Measurements from ENCODE around the gene PKN2.

The PKN2 gene

DNA sequence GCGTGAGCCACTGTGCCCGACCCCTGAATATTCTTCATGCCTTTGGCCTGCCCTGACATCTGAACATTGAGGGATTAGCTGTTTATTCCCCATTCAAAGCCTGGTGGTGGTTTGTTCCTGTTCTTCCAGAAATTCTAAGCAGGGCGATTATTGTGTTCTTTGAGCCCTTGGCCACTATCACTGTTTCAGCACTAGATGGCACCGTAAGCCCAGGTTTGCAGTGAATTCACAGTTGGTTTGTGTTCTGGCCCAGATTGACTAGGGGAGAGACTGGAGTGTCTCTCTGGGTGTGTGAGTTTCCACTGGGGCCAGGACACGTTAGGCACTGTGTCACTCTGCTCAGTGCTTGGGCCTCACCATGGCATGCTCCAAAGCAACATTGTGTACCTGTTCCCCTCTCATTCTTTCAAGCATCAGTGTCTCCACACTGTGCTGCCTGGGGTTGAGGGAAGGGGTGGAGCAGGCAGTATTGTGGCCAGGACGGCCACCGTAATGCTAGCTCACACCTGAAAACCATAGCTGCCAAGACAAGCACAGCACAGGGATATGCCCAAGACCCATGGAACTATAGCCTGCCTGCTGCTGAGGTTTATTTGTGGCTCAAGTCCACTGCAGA is 52.7 kb downstream of the PKN2 start:
- no peak for FAIRE-seq

DNA sequence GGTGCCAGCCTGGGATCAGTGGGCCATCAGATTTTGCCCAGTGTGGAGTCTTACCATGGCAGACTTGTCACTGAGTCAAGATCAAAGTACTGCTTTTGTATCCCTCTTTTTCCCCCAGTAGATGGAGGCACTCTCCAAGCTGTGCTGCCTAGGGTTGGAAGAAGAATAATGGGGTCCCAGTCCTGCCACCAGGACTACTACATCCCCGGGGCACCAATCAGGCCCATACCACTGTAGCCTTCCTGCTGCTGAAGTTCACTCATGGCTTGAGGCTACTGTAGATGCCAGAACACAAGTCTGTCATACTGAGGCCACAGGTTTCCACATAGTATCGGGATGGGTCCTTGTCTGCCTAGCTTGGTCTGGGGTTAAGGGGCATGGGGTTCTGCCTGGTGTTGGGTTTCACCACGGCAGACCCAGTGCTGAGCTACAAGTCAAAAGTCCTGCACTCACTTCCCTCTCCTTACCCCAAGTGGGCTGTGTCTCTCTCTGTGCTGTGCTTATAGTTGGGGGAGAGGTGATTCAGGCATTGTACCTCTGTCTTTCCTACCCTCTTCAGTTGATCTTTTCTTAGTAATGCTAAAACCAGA is 53.4 kb downstream of the PKN2 start:
- FAIRE-seq, result no peak

DNA sequence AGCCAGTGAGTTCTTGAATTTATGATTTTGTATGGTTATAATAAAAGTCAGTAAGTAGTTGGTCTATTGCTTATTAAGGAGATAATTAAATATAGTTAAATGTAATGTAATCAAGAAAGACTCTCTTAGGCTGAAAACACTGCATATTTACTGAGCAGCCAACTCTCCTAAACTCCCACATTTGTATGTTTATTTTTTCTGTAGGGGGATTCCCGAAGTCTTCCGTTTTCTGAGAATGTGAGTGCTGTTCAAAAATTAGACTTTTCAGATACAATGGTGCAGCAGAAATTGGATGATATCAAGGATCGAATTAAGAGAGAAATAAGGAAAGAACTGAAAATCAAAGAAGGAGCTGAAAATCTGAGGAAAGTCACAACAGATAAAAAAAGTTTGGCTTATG is 56.7 kb downstream of the PKN2 start:
- FAIRE-seq, result no peak

DNA sequence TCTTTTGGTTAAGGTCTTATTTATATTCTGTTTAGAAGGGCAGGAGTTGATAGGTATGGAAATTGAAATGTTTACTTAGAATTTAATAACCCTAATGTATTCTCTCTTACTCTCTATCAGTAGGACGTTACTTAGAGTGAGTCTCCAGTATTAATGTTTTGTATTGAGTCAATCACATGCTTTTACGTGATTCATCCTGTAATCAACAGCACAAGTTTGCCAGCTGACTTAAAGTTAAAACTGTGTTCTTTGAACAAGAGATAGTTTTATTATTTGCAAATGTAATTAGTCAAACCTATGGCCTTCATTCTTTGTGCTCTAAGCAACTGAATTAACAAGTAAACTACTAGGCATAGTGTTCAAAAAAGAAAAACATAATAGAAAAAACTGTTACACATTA is 57.3 kb downstream of the PKN2 start:
- FAIRE-seq, result no peak

DNA sequence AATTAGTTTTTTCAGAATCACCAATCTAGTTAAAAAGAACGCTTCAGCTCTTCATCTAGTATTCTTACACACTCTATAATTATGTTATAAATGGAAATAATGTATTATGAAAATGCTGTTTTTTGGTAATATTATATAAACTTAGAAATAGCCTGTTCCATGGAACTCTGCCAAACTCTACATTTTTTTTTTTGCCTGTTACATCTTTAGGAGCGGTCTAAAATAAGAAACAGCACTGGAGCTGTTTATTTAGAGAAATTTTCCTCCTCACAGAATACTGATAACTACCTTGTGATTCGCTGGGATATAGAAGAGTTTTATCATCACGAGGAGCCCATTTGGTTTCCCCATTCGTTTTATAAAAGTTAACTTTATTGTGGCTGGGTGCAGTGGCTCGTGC is 58.5 kb downstream of the PKN2 start:
- FAIRE-seq, result no peak

DNA sequence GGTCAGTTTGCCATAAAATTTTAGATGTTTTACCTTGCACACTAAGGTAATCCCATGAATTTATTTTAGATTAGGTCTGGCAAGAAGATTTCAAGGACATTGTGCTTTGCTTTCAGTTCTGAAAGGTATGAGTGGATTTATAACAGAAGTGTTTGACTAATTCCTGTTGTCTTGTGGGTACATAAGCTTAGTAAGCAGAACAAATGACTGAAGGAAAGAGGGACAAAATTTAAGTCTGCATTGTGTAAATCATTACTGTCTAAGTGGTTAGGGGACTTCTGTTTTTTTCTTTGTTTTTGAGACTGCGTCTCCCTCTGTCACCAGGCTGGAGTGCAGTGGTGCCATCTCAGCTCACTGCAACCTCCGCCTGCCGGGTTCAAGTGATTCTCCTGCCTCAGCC is 60.1 kb downstream of the PKN2 start:
- no peak for FAIRE-seq

DNA sequence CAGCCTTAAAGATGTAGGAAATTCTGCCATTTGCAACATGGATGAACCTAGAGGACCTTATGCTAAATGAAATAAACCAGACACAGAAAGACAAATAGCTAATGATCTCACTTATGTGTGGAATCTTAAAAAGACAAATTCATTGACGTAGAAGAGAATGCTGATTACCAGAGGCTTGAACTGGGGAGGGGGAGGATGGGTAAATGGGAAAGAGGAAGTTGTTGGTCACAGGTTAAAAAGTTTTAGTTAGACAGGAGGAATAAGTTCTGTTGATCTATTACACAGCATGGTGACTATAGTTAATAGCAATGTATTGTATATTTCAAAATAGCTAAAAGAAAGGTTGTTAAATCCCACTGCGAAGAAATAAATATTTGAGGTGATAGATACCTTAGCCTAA is 62.8 kb downstream of the PKN2 start:
- no peak for FAIRE-seq

DNA sequence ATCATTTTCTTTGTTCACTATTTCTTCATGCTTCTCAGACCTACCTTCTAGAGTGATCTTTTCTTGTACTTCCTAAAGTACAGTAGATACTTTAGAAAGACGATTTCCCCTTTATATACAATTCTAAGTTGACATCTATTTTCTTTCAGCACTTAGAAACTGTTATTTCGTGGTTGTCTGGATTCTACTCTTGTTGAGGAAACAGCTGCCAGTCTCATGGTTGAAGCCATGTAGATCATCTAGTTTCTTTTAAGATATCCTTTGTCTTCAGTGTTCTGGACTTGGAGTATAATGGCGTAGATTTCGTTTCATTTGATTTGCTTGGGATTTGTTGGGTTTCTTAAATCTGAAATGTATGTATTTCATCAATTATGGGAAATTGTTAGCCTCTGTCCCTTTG is 67.6 kb downstream of the PKN2 start:
- peak; percentile 11 for FAIRE-seq

DNA sequence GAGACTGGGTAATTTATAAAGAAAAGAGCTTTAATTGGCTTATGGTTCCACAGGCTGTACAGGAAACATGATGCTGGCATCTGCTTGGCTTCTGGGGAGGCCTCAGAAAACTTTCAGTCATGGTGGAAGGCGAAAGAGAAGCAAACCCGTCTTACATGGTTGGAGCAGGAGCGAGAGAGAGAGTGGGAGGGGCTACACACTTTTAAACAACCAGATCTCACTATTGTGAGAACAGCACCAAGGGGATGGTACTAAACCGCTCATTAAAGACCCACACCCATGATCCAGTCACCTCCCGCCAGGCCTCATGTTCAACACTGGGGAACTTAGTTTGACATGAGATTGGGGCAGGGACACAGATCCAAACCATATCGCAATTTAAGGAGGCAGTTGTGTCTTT is 69.4 kb downstream of the PKN2 start:
- no peak for FAIRE-seq

DNA sequence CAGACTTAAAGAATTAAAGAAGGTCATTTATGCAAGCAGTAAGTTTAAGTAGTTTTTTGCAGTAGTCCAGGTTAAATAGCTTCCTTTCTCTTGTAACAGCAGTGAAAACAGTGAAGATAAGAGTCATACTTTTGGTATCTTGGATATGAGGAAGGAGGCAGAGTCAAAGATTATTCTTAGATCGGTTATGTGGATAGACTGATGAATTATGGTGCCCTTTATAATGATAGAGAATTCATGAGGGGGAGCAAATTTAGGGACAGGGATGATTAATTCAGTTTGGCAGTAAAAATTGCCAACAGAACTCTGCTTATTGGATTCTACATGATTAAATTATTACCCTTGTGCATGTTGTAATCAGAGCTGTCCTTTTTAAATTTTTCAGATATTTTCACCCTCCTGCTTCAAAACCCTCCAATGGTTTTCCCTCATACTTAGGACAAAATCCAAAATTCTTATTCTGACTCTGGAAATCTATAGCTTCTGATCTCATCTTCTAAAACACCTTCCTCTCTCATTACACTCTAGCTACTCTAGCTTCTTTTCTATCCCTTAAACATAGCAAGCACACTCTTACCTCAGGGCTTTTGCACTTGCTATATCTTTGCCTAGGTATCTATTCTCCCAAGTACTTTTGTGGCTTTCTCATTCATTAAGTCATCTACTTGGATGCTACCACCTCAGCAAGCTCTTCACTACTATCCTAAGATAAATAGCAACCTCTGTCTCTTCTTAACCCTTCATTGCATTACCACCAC is 79.8 kb downstream of the PKN2 start:
- no peak for FAIRE-seq

DNA sequence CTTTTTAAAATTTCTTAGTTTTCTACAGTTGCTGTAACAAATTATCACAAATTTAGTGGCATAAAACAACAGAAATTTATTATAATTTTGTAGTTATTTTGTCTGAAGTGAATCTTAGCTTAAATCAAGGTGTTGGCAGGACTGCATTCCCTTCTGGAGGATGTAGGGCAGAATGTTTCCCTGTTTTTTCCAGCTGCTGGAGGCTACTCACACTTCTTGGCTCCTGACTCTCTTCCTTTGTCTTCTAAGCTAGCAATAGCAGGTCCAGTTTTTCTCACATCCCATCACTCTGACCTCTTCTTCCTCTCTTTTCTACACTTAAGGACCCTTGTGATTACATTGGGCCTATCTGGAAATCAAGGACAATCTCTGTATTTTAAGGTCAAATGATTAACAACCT is 84.1 kb downstream of the PKN2 start:
- peak; percentile 21 for FAIRE-seq

DNA sequence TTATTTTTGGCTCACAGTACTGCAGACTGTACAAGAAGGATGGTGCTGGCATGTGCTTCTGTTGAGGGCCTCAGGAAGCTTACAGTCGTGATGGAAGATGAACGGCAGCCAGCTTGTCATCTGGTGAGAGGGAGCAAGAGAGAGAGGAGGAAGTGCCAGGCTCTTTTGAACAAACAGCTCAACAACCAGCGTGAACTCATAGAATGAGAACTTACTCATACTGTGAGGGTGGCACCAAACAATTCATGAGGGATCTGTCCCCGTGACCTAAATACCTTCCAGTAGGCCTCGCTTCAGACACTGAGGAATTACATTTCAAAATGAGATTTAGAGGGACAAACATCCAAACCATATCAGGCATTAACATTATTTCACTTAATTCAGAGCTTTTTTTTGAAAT is 84.7 kb downstream of the PKN2 start:
- no peak for FAIRE-seq

DNA sequence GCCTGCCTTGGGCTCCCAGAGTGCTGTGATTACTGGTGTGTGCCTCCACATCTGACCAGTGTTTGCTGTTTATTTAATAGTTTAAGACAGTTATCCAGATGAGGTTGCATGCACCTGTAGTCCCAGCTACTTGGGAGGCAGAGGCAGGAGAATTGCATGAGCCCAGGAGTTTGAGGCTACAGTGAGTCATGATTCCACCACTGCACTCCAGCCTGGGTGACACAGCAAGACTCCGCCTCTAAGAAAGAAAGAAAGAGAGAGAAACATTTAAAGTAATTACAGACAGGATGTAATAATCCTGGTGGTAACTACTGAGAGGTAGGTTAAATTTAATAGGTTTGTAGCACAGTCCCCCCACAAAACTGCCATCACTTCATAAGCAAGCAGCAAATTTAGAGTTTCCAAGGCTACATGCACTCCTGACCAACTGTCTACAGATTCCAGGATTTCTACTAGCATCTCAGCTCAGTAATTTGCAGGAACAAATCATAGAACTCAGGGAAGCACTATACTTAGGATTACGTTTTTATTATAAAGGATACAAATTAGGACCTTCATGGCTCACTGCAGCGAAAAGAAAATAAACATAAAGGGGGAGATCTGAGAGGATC is 89.6 kb downstream of the PKN2 start:
- FAIRE-seq, result no peak

DNA sequence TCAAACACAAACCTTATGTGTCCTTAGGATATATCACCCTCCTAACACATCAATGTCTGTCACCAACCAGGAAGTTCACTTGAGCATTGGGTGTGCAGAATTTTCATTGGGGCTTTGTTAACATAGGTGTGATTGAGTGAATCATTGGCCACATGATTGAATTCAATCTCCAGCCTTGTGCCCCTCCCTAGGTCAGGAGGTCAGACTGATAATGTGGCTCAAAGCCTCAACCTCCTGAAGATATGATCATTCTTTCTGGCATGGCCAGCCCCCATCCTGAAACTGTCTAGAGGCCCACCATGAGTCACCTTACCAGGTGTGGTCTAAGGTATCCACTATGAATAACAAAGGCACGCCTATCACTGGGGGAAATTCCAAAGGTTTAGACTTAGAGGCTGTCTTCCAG is 90.1 kb downstream of the PKN2 start:
- no peak for FAIRE-seq

DNA sequence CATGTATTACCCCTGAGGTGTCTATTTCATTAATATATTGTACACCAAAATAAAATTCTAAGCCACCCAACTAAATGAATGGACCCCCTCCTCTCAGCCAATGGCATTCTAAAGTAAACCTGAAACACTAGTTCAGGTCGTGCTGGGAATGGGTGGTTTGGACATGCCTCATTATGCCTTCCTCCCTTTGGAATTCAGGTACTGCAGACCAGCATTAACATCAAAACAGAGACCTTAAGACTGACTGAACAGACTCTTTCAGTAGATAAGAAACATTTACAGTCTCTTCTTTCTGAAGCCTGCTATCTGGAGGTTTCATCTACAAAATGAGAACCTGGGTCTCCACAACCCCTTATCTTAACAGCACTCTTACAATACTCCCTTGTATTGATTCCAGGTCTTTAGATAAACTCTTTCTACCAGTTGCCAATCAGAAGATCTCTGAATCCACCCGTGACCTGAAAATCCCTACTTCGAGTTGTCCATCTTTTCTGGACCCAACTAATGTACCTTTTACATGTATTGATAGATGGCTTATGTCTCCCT is 93.6 kb downstream of the PKN2 start:
- no peak for FAIRE-seq

DNA sequence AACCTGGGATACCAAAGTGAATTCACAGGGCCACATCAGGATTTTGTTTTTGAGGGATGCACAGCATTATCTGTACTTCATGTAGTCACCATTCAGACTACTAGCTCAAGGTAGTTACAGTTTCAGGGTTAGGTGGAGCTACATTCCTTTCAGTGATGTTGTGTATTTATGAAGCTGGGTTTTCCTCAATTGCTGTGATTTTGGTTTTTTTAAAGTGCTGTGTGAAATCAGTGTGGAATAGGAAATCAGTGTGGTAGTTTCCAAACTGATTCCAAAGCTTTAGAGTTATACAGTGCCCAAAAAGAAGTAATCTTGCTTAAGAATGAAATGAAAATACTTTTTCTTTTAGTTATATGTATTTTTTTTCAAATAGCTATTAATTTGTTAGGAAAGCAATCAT is 95.8 kb downstream of the PKN2 start:
- peak; percentile 23 for FAIRE-seq

DNA sequence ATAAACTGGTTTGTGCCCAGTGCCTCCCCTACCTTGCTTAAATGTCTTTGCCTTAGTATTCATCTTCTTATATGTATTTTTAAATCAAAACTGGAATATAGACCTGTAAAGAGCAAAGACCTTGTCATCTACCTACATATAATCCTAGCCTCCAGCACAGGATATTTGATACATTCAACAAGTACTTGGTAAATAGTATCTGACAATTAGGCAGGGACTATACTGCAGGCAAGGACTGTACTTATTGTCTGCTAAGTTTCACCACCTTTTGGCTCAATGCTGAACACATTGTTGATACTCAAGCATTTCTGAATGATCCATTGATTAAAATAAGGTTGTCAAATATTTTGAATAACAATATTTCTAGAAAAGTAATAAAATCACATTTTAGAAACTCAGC is 96.4 kb downstream of the PKN2 start:
- FAIRE-seq, result no peak

DNA sequence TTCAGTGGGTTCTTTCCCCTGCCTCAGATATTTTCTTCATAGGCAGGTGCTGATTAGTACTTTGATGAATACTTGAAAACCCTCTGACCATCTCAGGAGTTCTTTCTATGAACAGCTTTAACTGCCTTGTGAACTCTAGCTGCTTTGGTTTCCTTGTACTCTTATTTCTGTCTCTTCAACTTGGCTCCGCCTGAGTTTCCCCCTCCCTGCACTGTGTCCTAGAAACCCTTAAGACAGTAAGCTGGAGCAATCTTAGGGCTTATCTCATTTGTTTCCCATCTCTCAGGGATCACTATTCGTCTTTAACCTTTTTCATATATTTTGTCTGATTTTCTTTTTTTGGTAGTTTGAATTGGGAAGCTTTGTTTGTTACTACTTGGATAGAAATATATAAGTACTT is 99.1 kb downstream of the PKN2 start:
- FAIRE-seq, result no peak

DNA sequence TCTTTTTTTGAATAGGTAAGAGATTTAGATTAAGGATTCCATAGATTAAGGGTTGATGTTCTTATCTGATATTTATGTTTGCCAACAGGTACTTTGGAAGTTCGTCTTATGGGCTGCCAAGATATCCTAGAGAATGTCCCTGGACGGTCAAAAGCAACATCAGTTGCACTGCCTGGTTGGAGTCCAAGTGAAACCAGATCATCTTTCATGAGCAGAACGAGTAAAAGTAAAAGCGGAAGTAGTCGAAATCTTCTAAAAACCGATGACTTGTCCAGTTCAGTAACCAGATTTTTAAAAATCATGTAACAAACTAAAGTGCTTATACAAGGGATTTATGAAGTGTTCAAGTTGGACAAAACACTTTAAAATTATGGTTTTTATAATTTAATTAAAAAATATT is 100.5 kb downstream of the PKN2 start:
- peak; percentile 6 for FAIRE-seq

DNA sequence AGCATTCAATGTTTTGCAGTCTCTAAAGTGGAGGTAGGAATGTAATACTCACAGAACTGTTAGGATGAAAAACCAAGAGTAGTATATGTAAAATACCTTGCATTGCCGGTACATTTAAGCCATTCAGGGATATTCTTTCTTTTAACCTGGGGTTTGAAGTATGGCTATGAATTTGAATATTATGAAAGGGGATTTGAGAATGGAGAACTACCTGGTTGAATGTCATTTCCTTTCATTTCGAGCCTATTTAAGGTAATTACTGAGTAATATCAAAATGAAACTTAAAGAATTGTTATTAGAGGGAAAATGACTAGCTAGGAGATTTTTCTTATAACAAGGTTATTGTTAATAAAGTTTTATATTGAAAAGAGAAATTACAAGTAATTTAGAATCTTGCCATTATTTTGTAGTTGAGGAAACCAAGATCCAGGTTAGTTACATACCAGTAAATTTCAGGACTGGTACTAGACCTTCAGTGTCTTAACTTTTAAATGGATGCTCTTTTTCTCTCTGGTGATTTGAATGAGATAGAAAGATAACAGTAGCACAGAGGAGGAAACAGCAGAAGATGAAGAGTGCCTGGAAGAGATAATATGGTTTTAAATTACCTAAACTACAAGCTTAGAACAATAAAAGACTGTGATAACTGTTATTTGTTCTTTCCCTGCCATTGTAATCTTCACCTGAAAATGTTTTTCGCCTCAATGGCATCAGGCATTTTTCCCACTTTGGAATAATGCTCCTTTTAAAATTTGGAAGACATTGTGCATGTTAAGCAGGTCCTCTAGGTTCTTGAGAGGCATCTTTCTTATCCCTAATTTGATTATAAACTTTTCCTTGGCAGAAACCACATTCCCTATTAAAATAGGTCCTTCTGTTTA is 103.2 kb downstream of the PKN2 start:
- FAIRE-seq, result no peak

DNA sequence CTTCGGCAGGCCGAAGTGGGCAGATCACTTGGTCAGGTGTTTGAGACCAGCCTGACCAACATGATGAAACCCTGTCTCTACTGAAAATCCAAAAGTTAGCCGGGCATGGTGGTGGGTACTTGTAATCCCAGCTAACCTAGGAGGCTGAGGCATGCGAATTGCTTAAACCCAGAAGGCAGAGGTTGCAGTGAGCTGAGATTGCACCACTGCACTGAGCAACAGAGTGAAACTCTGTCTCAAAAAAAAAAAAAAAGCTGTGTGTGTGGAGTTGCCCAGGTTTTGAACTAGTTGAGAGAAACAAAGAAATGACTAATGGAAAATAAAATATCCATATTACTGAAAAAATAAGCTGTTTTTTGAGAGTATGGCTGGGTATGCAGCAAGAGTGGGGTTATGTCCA is 107.1 kb downstream of the PKN2 start:
- no peak for FAIRE-seq

DNA sequence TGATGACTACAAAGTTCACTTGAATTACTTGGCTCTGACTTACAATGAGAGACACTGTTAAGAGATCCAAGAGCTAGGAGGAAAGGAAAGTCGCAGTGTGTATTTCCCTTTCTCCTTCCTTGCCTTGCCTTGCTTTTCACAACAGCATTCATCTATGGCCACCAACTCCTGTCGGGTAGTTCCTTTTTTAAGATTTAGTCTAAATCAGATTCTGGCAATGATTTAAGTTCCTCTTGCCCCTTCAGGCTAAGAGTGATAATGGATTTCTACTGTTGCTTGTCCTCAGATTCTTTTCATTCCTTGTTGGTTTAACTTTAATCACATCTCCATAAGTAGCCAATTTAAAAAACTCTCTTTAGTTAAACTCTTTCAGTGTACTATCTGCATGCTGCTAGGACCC is 115.4 kb downstream of the PKN2 start:
- no peak for FAIRE-seq
